VCaP (cell line): ENCODE results near the gene KIAA0232.
"Not testable (repeated sequence)": the region's sequence is repeated elsewhere in the genome, so short reads cannot be mapped to it uniquely, and the experiment has no call there.

Experiments
- H3K27ac ChIP-seq: fragments of 450-650 bp; 2 replicates; pipeline ENCODE4 v1.5.1; 2017
- TF ChIP-seq, protein P1 (sequence below): fragments of 450-650 bp; conservative IDR thresholded peaks from 2 replicates; pipeline ENCODE4 v1.5.1; 2017; ENCODE audit warnings: mild to moderate bottlenecking, moderate library complexity

The KIAA0232 gene

DNA sequence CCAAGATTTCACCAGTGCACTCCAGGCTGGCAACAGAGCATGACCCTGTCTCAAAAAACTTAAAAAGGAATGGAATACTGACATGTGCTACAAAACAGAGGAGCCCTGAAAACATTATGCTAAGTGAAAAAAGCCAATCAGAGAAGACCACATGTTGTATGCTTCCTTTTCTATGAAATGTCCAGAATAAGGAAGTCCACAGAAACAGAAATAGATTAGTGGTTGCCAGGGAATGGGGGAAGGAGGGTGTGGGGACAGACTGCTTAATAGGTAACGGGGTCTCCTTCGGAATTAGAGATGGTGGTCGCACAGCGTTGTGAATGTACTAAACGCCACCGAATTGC is 30.1 kb upstream of the KIAA0232 start:
- TF ChIP-seq, protein P1, sequence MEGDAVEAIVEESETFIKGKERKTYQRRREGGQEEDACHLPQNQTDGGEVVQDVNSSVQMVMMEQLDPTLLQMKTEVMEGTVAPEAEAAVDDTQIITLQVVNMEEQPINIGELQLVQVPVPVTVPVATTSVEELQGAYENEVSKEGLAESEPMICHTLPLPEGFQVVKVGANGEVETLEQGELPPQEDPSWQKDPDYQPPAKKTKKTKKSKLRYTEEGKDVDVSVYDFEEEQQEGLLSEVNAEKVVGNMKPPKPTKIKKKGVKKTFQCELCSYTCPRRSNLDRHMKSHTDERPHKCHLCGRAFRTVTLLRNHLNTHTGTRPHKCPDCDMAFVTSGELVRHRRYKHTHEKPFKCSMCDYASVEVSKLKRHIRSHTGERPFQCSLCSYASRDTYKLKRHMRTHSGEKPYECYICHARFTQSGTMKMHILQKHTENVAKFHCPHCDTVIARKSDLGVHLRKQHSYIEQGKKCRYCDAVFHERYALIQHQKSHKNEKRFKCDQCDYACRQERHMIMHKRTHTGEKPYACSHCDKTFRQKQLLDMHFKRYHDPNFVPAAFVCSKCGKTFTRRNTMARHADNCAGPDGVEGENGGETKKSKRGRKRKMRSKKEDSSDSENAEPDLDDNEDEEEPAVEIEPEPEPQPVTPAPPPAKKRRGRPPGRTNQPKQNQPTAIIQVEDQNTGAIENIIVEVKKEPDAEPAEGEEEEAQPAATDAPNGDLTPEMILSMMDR = no peak
- peak overlapping the region; percentile 91 for H3K27ac ChIP-seq

DNA sequence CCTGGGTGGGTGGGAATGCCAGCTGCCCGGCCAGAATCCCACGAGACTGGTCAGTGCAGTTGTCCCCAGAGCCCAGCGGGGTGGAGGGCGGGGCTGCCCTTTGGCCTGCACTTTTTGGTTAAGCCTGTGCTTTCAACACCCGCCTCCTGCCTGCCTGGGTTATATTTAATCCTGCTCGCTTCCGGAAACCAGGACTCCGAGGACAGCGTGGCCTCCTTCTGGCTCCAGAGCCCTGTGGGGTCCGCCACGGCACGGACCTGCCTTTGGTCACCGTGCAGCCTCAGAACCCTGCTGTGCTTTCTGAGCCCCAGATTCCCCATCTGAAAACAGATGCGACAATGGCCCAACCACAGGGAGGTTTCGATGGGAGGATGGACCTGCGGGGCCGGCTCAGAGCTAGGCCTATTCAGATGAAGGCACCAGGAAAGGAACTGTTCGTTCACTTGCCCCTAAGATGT is 29.4 kb upstream of the KIAA0232 start:
- TF ChIP-seq, protein P1 = no peak
- no peak overlapping the region for H3K27ac ChIP-seq

DNA sequence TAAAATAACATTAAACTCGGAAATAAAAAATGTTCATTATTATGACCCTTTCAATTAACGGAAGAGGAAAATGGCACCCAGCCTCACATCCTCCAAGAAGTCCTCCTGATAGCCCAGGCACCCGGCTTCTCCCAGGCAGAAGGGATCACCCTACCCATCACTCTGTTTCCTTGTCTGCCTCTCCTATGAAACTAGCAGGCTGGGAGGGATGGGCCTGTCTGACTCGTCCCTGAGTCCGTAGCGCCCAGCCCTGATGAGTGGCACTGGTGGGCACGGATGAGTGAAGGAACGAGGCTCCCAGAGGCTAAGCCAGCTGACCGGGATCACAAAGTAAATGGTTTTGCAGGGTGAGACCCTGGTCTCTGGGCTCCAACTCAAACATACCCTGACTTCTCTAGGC is 28.6 kb upstream of the KIAA0232 start:
- H3K27ac ChIP-seq = no peak overlapping the region
- TF ChIP-seq, protein P1 = no peak

DNA sequence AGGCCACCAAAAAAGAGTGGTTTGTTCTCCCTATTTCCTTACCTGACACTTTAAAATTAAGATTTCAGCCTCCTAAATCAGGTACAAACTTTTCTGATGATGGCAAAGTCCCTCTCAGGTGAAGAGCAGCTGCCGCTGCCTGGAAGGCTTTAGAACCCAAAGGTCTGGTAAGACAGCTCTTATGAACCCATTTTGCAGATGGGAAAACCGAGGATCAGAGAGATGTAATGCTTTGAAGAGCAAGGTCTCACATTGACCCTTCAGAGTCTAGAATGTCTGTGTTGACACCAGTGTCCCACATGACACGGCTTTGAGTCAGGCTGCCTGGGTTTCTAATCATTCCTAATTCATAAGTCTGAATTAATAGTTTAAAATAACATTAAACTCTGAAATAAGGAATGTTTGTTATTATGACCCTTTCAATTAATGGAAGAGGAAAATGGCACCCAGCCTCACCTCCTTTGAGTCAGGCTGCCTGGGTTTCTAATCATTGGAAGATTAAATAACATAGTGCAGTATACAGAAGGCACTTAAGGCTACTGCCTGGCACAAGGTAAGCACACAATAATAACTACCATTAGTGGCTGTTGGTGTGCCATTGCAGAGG is 27.9 kb upstream of the KIAA0232 start:
- H3K27ac ChIP-seq = no peak overlapping the region

DNA sequence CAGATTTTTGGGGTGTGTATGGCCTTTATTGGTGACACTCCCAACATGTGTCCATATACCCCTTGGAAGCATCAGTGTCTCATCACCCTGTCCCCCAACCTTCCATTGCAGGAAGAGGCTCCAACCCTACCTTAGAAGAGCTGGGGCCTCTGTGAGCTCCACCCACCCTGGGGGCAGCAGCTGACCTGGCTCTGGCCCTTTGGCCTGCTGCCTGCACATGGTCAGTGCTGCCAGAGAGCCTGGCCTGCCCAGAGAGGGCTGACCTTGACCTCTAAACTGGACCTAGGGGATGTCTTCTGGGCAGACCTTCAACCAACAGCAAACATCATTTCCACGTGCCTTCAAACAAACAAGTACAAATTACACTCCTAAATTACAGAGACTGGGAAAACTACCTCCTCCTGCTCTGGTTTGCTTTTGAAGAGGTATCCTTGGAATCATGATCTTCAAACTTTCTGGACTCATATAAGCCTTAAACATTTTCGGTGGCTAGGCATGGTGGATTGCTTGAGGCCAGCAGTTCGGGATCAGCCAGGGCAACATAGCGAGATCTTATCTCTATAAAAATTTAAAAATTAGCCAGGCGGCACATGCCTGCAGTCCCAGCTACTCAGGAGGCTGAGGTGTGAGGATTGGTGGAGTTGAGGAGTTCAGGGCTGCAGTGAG is 27.3 kb upstream of the KIAA0232 start:
- TF ChIP-seq, protein P1 = no peak
- no peak overlapping the region for H3K27ac ChIP-seq

More for the DNA sequence above, 27.9 kb upstream of the KIAA0232 start:
- TF ChIP-seq, protein P1 = no peak

- H3K27ac ChIP-seq = not testable (repeated sequence)
Measured at GRCh38 chr4:6756345-6756744, 26.2 kb upstream of the KIAA0232 start.

DNA sequence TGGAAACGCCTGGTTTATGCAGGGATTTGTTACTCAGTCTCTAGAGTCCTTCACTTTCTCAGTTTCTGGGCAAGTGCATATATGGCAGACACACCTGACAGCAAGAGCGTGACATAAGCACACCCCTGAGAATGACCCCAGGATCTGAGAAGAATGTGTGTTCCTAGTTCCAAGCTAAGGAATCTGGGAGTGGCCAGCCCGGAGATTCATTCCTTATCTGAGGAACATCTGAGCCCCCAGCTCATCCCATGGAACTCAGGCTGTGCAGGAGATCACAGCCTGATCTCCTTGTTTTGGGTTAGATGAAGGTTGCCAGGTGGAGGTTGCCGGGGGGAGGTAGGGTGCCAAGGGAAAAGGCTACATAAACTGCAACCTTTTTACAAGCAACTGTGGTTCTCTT is 23.8 kb upstream of the KIAA0232 start:
- TF ChIP-seq, protein P1 = no peak
- H3K27ac ChIP-seq = no peak overlapping the region

DNA sequence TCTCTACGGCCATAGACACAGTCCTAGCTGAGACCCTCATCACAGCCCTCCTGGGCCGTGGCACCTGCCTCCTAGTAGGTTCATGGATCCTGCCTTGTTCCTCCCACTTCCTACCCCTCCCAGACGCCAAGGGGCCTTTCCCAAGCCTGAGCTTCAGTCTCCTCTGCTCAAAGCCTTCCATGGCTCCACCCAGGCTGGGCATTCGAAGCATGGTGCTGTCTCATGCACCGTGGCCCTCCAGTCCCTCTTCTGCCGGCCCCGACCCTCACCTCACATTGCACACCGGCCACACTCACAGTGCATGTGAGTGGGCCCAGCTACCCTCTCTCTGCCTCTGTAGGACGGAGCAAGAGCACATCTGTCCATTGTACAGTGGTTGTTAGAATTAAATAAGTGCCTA is 21.7 kb upstream of the KIAA0232 start:
- H3K27ac ChIP-seq = peak overlapping the region; percentile 43
- TF ChIP-seq, protein P1 = no peak
